COLO829 (cell line): Measurements from ENCODE around the gene MAPK8.

Source experiments
- DNase-seq: peaks from one replicate; pipeline ENCODE4 v3.0.0; 2012; ENCODE audit warnings: low spot score

Gene MAPK8

DNA sequence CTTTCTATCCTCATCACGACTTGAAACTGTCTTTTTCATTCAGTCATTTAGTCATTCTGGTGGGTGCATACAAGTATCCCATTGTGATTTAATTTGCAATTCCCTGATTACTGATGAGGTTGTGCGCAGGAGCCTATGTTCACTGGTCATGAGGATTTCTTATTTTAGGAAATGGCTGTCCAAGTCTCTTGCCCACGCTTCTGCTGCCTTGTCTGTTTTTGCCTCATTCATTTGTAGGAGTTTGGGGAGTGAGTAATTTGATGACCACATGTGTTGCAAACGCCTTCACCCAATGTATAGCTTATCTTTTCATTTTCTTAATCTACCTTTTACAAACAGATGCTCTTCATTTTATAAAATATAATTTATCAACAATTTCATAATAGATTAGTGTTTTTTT is 171.1 kb downstream of the MAPK8 start:
- no peak for DNase-seq

- no peak for DNase-seq
Measured at GRCh38 chr10:48478469-48478868, 172.0 kb downstream of the MAPK8 start.

DNA sequence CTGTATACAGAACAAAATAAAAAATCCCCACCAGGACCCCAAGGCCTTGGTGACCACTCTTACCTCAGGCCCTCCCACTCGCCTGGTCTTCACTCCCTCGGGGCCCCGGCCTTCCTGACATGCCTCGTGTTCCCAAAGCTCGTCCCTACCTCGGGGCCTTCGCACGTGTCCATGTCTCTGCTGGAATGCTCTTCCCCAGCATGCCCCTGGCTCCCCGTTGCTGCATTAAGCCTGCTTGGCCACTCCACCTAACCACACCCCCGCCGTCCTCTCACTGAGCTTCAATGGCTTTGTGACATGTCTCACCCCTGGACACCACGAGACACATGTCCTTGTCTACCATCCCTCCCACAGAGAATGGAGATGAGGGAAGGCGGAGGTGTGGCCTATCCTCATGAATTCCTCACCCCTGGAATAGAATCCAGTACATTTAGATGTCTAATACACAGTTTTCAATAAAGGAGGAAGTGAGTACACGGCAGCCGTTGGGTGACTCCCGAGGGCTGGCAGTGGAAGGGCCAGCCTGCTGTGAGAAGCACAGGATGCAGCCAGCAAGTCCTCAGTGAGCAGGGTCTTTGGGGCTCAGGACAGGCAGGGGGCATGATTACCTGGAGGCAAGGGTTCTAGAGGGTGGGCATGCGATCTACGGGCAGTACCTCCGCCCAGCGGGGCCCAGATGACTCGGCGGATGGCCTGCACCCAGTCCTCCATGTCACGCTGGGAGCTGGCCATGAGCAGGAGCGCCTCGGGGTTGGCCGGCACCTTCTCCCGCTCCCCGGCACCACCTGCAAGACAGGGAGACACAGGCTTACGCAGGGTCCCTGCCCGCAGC is 172.7 kb downstream of the MAPK8 start:
- DNase-seq, result no peak

- DNase-seq, result no peak
Measured at GRCh38 chr10:48480397-48481374, 174.2 kb downstream of the MAPK8 start.

DNA sequence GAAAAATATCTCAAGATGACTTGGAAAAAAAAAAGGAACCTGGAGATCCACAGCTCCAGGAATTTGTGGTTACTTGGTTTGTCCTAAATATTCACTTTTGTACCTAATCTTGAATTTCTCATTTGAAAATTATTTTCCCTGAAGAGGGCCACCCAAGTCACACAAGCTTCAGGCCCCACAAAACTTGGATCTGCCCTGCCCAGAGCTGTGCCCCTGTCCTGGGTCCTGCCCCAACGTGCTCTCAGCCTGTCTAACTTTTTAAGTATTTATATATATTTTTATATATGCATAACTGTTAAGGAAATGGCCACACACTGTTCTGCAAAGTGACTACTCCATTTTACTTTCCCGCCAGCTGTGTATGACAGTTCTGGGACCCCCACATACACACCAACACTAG is 174.9 kb downstream of the MAPK8 start:
- no peak for DNase-seq

GRCh38 chr10:48482207-48482606 is 175.7 kb downstream of the MAPK8 start:
- DNase-seq, result no peak

- no peak for DNase-seq
Measured at GRCh38 chr10:48484911-48485310, 178.4 kb downstream of the MAPK8 start.

- no peak for DNase-seq
Measured at GRCh38 chr10:48485711-48486110, 179.2 kb downstream of the MAPK8 start.

DNA sequence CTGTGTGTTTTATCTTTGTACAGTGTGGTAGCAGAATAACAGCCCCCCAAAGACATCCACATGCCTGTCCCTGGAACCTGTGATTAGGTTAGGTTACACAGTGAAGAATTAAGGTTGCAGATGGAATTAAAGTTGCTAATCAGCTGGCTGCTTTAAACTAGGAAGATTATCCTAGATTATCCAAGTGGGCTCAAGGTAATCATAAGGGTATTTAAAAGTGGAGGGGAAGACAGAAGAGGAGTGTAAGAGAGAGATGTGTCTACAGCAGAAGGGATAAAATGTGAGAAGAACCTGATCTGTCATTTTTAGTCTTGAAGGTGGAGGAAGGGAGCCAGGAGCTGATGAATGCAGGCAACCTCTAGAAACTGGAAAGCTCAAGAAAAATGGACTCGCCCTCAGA is 180.8 kb downstream of the MAPK8 start:
- no peak for DNase-seq
